Activated B cell treated with CpG ODN at 0.5 μM for 24 hours (primary cell): ENCODE data around the gene ASPHD2. TPM values are rescaled to one million over a fixed set of nuclear protein-coding genes. Genes with fewer than 3 reads are reported as not detected.
"Not testable (repeated sequence)": the region's sequence is repeated elsewhere in the genome, so short reads cannot be mapped to it uniquely, and the experiment has no call there.

Experiments used
- ATAC-seq: fragments of 200-7000 bp; cut with Tn5 transposase; one replicate; pipeline ENCODE4 v1.10.0; 2021; ENCODE audit warnings: low read depth, mild to moderate bottlenecking, moderate library complexity
- CTCF ChIA-PET: fragments of 350-600 bp; sonication (Branson Sonifier 250); formaldehyde crosslinking; loops from one replicate; lab custom pipeline; 2021; ENCODE audit warnings: antibody characterized with exemption; lab: Charles Lee
- POLR2A ChIA-PET: fragments of 350-600 bp; sonication (Branson Sonifier 250); formaldehyde crosslinking; loops from one replicate; lab custom pipeline; 2021; ENCODE audit warnings: antibody characterized with exemption; lab: Charles Lee
- DNase-seq: peaks from one replicate; pipeline ENCODE4 v3.0.0; 2022
- H3K27ac Mint-ChIP-seq: one replicate; pipeline ENCODE4 v1.8.0; 2020; ENCODE audit warnings: mixed read lengths
- H3K27me3 Mint-ChIP-seq: one replicate; pipeline ENCODE4 v1.8.0; 2021; ENCODE audit warnings: mixed read lengths
- H3K36me3 Mint-ChIP-seq: one replicate; pipeline ENCODE4 v1.8.0; 2021; ENCODE audit warnings: low read depth, mixed read lengths
- H3K4me1 Mint-ChIP-seq: one replicate; pipeline ENCODE4 v1.8.0; 2021; ENCODE audit warnings: mixed read lengths
- H3K4me3 Mint-ChIP-seq: one replicate; pipeline ENCODE4 v1.8.0; 2020; ENCODE audit warnings: mild to moderate bottlenecking, mixed read lengths
- H3K9me3 Mint-ChIP-seq: one replicate; pipeline ENCODE4 v1.8.0; 2020; ENCODE audit warnings: mixed read lengths
- CTCF ChIP-seq: fragments of 200-600 bp; IDR thresholded peaks from one replicate; pipeline ENCODE4 v1.8.0; 2022; ENCODE audit warnings: antibody characterized with exemption, mild to moderate bottlenecking
- intact Hi-C: fragments of 100-400 bp; cut with micrococcal nuclease; formaldehyde crosslinking; loops from one replicate; pipeline ENCODE4 v1.15.1; 2024
- total RNA-seq: library from RNA; stranded (reverse); gene quantifications from 2 replicates; pipeline ENCODE4 v1.2.3, GENCODE V29; 2022

The ASPHD2 gene
- total RNA-seq, 1 donor from 2014 or later, result 15.5 TPM

GRCh38 chr22:26404851-26405421 is 24.1 kb upstream of the ASPHD2 start:
- ATAC-seq (no peak), DNase-seq (no peak)
- intact Hi-C loops, result no loop called here
- Mint-ChIP-seq H3K27ac (no peak overlapping the region), H3K4me1 (peaks cover 21% of the 10 kb centered on the region), H3K9me3 (no peaks in the 10 kb centered on the region), H3K36me3 (no peaks in the 10 kb centered on the region), H3K27me3 (peaks cover 5% of the 10 kb centered on the region), H3K4me3 (peak overlapping the region; percentile 38)
- no peak for TF ChIP-seq CTCF
- CTCF ChIA-PET, result interaction anchor here (1.3 to 1.8 kb wide), 2 partner anchors 55 to 57 kb away, joined by 3 to 4 read pairs; no protein-coding TSS in a partner anchor
- POLR2A ChIA-PET, result no interaction called here

GRCh38 chr22:26406118-26406517 is 22.9 kb upstream of the ASPHD2 start:
- POLR2A ChIA-PET, result no interaction called here
- CTCF ChIA-PET, result interaction anchor here (0.8 to 1.8 kb wide), 4 partner anchors 46 to 56 kb away, joined by 3 to 4 read pairs (median 4); no protein-coding TSS in a partner anchor
- peaks cover 21% of the 10 kb centered on the region for H3K4me1 Mint-ChIP-seq
- H3K4me3 Mint-ChIP-seq, result no peak overlapping the region
- DNase-seq (no peak), ATAC-seq (no peak)
- H3K9me3 Mint-ChIP-seq, result no peaks in the 10 kb centered on the region
- no peak for TF ChIP-seq CTCF
- intact Hi-C loops, result no loop called here
- H3K27ac Mint-ChIP-seq, result no peak overlapping the region
- H3K36me3 Mint-ChIP-seq, result no peaks in the 10 kb centered on the region
- peaks cover 7% of the 10 kb centered on the region for H3K27me3 Mint-ChIP-seq

- ATAC-seq, H3K36me3 Mint-ChIP-seq, intact Hi-C loops, DNase-seq, H3K4me3 Mint-ChIP-seq, H3K9me3 Mint-ChIP-seq, H3K27ac Mint-ChIP-seq, POLR2A ChIA-PET, H3K27me3 Mint-ChIP-seq: not testable (repeated sequence)
- peaks cover 16% of the 10 kb centered on the region for H3K4me1 Mint-ChIP-seq
- CTCF ChIA-PET, result interaction anchor here (0.6 to 1.6 kb wide), 2 partner anchors 42 to 278 kb away, joined by 3 read pairs; no protein-coding TSS in a partner anchor
These were observed 20.4 kb upstream of the ASPHD2 start for GRCh38 chr22:26408562-26409220.

- DNase-seq (no peak), ATAC-seq (no peak)
- H3K27me3 Mint-ChIP-seq, result peaks cover 3% of the 10 kb centered on the region
- H3K4me3 Mint-ChIP-seq, result no peak overlapping the region
- no peak overlapping the region for H3K27ac Mint-ChIP-seq
- CTCF ChIA-PET, result interaction anchor here (0.6 to 1.9 kb wide), 4 partner anchors 10 to 279 kb away, joined by 3 to 5 read pairs (median 3); no protein-coding TSS in a partner anchor
- H3K36me3 Mint-ChIP-seq, result no peaks in the 10 kb centered on the region
- no peak for TF ChIP-seq CTCF
- peaks cover 6% of the 10 kb centered on the region for H3K4me1 Mint-ChIP-seq
- no peaks in the 10 kb centered on the region for H3K9me3 Mint-ChIP-seq
- intact Hi-C loops, result no loop called here
- POLR2A ChIA-PET, result no interaction called here
These were observed 19.2 kb upstream of the ASPHD2 start for GRCh38 chr22:26409719-26410335.

- H3K4me3 Mint-ChIP-seq, result no peak overlapping the region
- no peaks in the 10 kb centered on the region for H3K9me3 Mint-ChIP-seq
- no peak for ATAC-seq
- CTCF ChIA-PET, result interaction anchor here (0.6 to 1.9 kb wide), 4 partner anchors 10 to 49 kb away, joined by 3 to 5 read pairs (median 3); no protein-coding TSS in a partner anchor
- no peak overlapping the region for H3K27ac Mint-ChIP-seq
- H3K36me3 Mint-ChIP-seq, result no peaks in the 10 kb centered on the region
- H3K27me3 Mint-ChIP-seq, result peaks cover 3% of the 10 kb centered on the region
- DNase-seq, result no peak
- H3K4me1 Mint-ChIP-seq, result peaks cover under 1% of the 10 kb centered on the region
- intact Hi-C loops, result no loop called here
- no peak for TF ChIP-seq CTCF
- POLR2A ChIA-PET, result no interaction called here
These were observed 18.7 kb upstream of the ASPHD2 start for GRCh38 chr22:26410386-26410785.
